GM18858 (cell line): ENCODE data around the gene ACOXL.

ENCODE experiments used
- ATAC-seq: cut with Tn5 transposase; IDR thresholded peaks from one replicate; pipeline ENCODE4 v1.9.1; 2021; ENCODE audit not compliant: unreplicated experiment

Gene ACOXL

DNA sequence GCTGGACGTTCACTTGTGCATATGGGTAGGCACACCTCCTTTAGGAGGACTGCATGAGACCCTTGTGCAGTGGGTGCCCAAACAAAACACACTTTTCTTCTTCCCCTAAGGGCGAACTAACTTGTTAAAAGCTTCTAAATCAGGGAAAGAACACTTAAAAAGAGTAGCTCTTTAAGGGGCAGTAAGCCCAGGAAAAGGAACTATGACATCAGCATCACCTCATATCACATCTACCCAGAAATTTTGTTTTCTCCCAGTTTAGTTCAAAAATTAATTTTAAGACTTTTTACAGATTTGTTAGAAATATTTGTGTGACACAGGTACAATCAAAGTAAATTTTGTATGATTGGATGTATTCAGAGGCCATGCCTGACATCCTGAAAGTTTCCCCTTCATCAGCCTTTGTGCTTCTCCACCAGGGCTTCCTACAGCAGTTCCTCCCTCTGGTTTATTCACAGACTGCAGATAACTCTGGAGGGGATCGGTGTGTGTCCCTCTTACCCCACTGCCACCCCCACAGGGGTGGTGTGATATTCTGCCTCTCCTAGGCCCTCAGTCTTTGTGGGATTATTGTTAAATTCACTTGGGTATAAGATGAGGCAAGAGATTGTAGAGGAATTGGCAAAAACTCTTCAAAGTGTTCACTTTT, 416.0 kb downstream of the ACOXL start:
- ATAC-seq: no peak

DNA sequence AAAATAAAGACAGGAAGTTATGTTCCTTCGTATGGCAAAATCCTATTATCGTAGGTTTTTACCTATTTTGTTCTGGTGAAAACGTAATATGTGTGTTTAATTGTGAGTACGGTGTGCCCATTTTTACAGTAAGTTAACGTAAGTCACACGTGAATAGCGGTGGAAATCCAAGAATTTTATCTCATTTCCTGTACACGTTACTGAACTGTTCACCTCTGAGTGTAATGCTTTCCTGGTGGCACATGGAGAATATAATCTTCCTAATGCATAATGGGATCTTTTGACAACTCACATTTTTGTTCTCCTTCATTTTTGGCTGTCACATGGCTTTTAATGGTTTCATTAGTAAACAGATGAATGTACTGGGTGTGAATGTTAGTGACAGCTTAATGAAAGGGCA, 416.6 kb downstream of the ACOXL start:
- no peak for ATAC-seq

DNA sequence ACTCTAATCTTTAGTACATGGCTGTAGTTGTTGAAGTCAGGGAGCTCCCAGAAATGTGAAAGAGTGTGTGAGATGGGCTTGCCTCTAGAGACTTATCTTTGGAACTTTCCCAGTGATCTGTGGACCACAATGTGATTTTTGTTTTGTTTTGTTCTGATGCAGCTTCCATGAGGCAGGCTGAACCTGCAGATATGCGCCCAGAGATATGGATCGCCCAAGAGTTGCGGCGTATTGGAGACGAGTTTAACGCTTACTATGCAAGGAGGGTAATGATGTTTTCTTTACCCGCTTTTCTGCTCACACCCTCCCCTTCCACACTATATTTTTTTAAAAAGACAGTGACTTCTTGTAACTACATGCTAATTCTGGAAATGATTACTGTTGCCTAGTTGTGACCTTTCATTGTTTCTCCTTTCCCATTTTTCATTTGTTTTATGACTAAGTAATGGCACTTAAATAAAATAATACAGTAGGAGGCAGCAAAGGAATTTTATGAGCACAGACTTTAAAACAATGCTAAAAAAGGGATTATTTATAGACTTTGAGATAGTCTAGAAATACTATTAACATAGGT, 417.6 kb downstream of the ACOXL start:
- ATAC-seq: no peak

DNA sequence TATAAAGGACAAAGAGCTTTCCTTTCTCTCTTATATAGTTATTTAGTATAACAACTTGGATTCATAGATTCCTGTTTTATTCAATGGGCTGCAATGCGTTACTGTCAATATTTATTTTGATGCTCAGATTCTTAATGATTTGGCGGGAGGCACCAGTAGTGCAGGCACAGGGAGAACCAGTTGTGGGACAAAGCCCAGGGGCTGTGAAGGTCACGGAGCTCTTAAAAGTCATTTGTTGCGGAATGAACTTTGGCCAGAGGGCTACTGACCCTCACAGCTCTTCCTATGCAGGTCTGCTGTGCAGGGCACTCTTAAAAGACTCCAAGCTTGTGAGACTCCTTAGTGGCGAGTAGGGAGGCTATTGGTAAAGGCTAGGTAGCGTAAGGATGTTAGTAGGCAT, 422.4 kb downstream of the ACOXL start:
- ATAC-seq: no peak

DNA sequence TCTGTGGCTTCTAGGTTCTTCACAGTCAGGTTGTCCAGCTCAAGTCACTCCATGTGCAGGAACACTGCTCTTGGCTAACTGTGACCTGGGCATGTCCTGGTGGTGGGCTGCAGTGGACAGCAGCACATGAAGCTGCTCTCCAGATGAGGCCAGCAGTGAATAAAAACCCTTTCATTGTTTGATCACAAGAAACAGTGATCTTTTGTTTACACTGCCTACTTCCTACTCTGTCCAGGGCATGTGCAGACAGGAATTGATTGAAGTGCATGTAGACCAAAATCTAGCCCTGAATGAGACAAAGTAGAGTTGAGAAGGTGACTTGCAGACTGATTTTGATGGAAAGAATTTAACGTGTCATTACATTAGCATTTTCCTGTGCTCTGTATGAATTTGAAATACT, 423.2 kb downstream of the ACOXL start:
- ATAC-seq: no peak

DNA sequence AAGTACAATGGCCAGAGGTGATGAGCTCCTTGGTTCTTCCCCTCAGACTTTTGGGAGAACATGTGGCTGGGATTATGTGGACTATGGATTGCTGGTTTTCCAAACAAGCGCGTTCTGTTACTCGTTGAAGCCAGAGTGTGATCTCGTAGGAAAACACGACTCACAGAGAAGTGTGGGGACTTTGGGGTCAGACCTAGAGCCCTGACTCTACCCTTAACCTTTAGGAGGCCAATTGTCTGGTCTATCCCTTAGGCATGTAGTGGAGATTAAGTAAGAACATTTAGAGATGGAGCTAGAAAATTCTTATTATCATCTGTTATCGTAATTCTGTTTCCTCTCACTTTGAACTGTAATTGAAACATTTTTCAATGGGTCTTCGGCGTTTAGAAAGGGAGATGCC, 424.2 kb downstream of the ACOXL start:
- no peak for ATAC-seq

DNA sequence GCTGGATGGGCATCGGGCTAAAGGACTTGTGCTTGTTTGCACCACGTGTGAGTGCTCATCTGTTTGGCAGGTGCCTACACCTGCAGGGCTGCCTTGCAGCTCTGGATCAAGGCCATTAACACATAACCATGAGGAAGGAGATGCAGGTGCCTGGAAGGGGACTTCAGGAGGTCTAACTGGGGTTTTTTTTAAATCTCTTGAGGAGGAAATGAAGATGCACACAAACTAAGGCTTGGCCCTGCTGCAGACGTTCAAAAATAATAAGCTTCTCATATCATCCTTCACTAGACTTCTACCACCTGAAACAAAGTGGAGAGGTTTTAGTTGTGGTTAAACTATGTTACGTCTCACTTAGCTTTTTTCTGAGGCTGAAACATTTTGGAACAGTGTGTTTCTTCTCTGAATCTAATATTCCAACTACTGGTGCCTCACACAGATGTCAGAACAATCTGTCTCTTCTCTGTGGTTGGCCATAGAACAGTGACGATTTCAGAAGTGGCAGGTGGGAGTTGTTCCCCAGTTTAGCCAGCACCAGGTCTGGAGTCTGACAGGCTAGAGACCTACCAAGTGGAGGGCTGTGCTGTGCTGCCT, 424.8 kb downstream of the ACOXL start:
- ATAC-seq: peak; percentile 39

DNA sequence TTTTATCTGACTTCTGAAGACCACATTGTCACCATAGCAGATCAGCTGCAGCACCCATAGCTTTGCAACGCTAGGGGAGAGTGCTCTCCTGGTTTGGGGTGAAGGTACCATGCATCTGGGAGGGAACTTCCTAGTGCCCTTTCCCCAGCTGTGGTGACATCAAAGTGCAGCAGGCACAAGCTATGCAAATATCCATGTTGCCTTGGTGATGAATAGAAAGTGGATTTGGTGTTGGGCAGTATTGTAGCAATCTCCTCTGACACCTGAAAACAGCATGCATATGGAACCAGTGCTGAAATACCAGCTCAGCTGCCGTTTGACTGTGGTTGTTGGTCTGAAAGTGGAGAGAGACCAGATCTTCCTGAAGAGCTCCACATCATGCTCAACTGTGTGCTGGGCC, 425.4 kb downstream of the ACOXL start:
- peak; percentile 57 for ATAC-seq

DNA sequence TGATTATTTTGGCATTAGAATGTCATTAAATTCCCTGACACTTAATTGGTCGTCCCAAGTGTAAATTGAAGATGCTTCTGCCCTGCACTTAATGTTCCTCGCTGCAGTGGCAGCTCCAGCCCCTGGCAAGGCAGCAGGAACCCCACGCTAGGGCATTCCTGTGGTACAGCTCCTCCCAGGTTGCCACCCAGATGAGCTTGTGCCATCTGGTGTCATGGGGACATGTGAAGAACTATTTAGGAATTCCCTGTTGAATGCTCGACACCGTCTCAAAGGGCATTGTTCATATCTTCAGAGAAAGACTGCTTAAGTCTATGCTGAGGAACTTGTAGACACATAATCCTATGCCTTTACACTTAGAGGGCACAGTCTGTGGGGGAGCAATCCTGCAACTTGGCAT, 427.3 kb downstream of the ACOXL start:
- ATAC-seq: no peak

DNA sequence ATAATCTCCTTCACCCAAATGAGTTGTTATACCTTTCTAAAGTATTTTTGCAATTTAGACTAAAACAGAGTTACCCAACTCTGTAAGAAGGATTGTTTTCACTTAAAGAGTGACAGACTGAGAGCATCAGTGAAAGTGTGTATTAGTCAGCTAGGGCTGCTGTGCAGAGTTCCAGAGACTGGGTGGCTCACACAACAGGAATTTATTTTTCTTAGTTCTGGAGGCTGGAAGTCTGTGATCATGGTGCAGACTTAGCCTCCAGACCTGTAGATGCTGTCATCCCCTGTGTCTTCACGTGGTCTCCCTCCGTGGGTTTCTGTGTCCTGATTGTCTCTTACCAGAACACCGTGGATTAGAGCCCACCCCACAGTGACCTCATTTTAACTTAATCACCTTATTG, 428.4 kb downstream of the ACOXL start:
- ATAC-seq: no peak

DNA sequence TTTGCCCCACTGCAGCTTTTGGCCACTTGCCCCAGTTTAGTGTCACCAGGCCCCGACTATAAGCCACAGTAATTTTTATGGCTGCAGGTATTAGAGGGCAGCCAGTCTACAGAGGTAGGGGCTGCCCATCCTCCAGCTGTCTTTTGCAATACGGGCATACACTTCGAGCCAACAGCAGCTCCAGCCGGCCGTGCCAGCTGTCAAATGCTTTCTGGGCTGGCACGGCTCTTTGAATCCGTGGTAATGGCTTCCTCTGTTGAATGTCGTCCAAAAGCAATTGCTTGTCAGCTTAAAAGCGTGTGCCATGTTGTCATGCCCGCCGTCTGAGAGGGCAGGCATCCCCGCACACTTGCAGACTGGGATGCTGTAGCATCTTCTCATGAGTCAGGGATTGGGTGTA, 429.6 kb downstream of the ACOXL start:
- no peak for ATAC-seq

DNA sequence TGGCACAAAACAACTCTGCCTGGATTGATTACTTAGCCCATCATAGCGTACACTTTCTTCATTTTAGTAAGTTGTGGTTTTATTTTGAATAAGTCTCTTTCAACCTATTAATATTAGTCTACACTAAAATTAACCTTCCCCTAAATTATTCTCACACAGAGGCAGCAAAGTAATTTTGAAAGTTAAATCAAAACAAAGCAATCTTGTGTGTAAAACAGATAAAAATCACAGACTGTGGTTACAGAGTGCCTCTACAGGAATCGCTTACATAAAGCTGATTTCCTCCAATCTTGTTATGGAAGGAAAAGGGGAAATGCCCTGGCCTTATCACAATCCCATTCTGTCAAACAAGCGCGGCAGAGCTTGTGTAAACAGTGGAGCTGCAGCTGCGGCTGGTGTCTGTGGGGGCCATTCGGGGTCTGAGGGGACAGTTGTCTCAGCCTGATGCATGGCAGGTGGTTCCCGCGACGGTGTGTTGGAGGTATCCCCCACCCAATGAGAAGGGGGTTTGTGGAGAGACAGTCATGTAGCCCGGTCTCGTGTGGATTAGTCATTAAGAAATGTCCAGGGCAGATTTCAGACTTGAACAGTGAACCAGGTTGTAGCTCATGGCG, 430.5 kb downstream of the ACOXL start:
- no peak for ATAC-seq

DNA sequence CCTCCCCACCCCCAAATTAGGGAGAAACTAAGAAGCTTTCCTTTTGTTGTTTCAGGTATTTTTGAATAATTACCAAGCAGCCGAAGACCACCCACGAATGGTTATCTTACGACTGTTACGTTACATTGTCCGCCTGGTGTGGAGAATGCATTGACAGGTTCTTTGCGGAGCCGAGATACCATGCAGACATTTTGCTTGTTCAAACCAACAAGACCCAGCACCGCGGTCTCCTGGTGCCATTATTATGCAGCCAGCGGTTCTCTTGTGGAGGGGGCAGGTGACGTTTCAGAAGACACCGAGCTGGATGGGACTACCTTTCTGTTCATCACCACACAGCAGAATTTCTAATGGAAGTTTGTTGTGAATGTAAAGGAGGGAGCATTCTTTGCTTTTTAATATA, 431.7 kb downstream of the ACOXL start:
- no peak for ATAC-seq

DNA sequence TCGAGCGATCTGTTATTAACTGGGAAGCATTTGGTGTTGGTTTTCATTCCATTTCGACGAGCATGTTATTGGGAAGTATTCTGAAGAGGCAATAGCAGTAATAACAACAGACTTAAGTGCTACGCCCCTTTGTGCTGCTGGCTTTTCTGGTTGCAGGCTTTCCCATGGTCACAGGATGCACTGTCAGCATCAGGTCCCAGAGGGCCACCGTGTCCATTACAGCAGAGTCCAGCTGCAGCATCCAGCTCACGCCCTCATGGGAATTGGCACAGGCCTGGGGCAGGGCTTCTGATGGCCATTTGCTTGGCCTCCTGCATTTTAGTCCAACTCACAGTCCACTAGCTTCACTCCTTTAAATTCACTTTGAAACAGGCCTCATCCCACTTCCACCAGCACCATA, 432.7 kb downstream of the ACOXL start:
- ATAC-seq: no peak

DNA sequence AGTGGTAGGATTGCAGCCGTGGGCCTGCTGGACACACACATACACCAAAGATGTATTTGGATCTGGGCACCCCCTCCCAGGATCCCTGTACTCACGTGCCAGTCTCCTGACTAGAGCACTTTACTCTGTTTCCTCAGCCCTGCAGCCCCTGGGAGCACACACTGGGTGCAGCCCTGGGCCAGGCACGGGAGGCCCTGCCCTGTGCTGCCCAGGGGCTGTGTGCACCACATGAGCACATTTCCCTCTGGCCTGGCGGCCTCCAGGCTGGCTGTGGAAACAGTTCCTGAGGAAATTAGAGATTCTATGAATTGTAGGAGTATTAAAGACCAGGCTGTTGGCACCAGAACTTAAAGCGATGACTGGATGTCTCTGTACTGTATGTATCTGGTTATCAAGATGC, 433.7 kb downstream of the ACOXL start:
- no peak for ATAC-seq

DNA sequence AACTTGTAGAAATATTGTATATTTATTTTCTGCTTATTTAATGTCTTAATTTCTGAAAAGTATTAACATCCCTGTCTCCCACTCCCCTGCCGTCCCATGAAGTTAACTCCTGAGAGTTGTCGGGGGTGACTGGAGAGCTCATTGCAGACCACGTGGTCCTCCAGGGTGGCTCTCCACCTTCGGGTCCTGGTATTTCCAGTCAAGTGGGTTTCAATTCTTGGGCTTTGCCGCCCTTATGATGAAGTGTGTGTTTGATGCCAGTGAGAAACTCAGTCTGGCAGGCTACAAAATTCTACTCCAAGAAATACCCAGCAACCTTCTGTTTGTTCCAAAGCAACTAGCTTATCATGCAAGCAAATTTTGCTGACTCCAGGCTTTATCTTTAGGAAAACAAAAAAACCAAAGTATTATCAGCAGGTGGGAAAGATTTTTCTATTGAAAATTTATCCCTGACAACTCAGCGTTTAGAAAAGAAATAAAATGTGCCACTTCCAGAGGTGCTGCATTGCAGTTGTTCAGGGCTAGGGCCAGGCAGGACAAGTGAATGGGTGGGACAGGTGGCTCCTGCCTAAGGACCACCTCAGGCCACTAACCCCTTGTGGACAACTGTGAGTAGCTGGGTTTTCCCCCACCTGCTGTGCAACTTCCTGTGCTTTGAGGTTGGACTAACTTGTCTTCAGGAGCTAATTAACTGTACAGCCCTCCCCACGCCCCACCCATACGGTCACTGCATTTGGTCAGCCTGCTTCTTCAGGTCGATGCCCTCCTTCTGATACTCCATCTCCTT, 434.9 kb downstream of the ACOXL start:
- ATAC-seq: no peak

DNA sequence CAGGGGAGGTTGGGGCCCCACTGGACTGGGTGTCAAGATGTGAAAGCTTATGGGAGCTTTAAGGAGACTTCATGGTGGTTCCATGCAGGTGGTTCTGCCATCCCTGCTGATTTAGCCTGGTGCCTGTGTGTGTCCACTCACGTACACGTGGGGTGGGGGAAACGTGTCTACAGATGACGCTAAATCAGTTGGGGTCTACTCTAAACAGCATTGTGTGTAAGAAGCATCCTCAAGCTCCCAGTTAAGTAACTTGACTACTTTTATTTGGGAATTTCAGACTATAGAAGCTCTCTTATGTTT, 435.4 kb downstream of the ACOXL start:
- no peak for ATAC-seq
